H9 (cell line): ENCODE results near the gene YIPF3. TPM values are rescaled to one million over a fixed set of nuclear protein-coding genes. Genes with fewer than 3 reads are reported as not detected.

Source experiments
- DNase-seq: peaks from one replicate; pipeline ENCODE4 v3.0.0-alpha.2; 2017
- H2AFZ ChIP-seq: one replicate; pipeline ENCODE4 v1.6.1; 2013; ENCODE audit warnings: mild to moderate bottlenecking, low read length, control low read depth, moderate library complexity
- H2AK5ac ChIP-seq: 2 replicates; pipeline ENCODE4 v1.6.1; 2013; ENCODE audit warnings: low read length, control low read depth, mixed read lengths; ENCODE audit not compliant: insufficient read length
- H2BK120ac ChIP-seq: one replicate; pipeline ENCODE4 v1.6.1; 2013; ENCODE audit warnings: low read depth, mild to moderate bottlenecking, low read length, control low read depth, inconsistent platforms; ENCODE audit not compliant: poor library complexity, severe bottlenecking
- H2BK12ac ChIP-seq: 2 replicates; pipeline ENCODE4 v1.6.1; 2013; ENCODE audit warnings: low read length, control low read depth, mixed read lengths, low read depth; ENCODE audit not compliant: insufficient read length
- H2BK15ac ChIP-seq: 2 replicates; pipeline ENCODE4 v1.6.1; 2013; ENCODE audit warnings: low read depth, low read length, control low read depth
- H2BK20ac ChIP-seq: one replicate; pipeline ENCODE4 v1.6.1; 2013; ENCODE audit warnings: low read depth, mild to moderate bottlenecking, low read length, control low read depth, inconsistent platforms; ENCODE audit not compliant: poor library complexity, severe bottlenecking
- H2BK5ac ChIP-seq: 2 replicates; pipeline ENCODE4 v1.6.1; 2013; ENCODE audit warnings: low read length, control low read depth, mixed read lengths; ENCODE audit not compliant: insufficient read length
- H3K14ac ChIP-seq: 2 replicates; pipeline ENCODE4 v1.6.1; 2013; ENCODE audit warnings: low read length, control low read depth; ENCODE audit not compliant: insufficient read depth
- H3K18ac ChIP-seq: 2 replicates; pipeline ENCODE4 v1.6.1; 2013; ENCODE audit warnings: low read depth, mild to moderate bottlenecking, mixed read lengths, low read length, control low read depth; ENCODE audit not compliant: insufficient read length
- H3K23ac ChIP-seq: 2 replicates; pipeline ENCODE4 v1.6.1; 2013; ENCODE audit warnings: low read length, control low read depth, mixed read lengths, low read depth; ENCODE audit not compliant: insufficient read length
- H3K23me2 ChIP-seq: 2 replicates; pipeline ENCODE4 v1.6.1; 2013; ENCODE audit warnings: low read depth, mild to moderate bottlenecking, mixed read lengths, low read length, control low read depth; ENCODE audit not compliant: insufficient read length, poor library complexity, severe bottlenecking
- H3K27ac ChIP-seq: 2 replicates; pipeline ENCODE4 v1.5.1; 2013; ENCODE audit warnings: low read length, control low read depth, mixed read lengths, low read depth; ENCODE audit not compliant: insufficient read length
- H3K27me3 ChIP-seq: 2 replicates; pipeline ENCODE4 v1.6.1; 2013; ENCODE audit warnings: low read length, control low read depth, inconsistent platforms; ENCODE audit not compliant: insufficient read depth
- H3K4ac ChIP-seq: 2 replicates; pipeline ENCODE4 v1.6.1; 2013; ENCODE audit warnings: low read depth, mild to moderate bottlenecking, control low read depth, inconsistent platforms, low read length, moderate library complexity
- H3K4me1 ChIP-seq: 2 replicates; pipeline ENCODE4 v1.6.1; 2013; ENCODE audit warnings: low read length, control low read depth, inconsistent platforms; ENCODE audit not compliant: insufficient read depth
- H3K4me2 ChIP-seq: 2 replicates; pipeline ENCODE4 v1.6.1; 2013; ENCODE audit warnings: low read length, control low read depth, mixed read lengths; ENCODE audit not compliant: insufficient read length, insufficient read depth
- H3K56ac ChIP-seq: 2 replicates; pipeline ENCODE4 v1.6.1; 2013; ENCODE audit warnings: low read depth, mild to moderate bottlenecking, mixed read lengths, low read length, control low read depth; ENCODE audit not compliant: insufficient read length
- H3K79me1 ChIP-seq: 2 replicates; pipeline ENCODE4 v1.6.1; 2013; ENCODE audit warnings: low read depth, mild to moderate bottlenecking, moderate library complexity, low read length, control low read depth, inconsistent platforms; ENCODE audit not compliant: insufficient read depth, poor library complexity, severe bottlenecking
- H3K79me2 ChIP-seq: 2 replicates; pipeline ENCODE4 v1.6.1; 2013; ENCODE audit warnings: low read length, control low read depth, inconsistent platforms; ENCODE audit not compliant: insufficient read depth
- H3K9ac ChIP-seq: 2 replicates; pipeline ENCODE4 v1.6.1; 2013; ENCODE audit warnings: low read length, control low read depth, mixed read lengths; ENCODE audit not compliant: insufficient read length; ENCODE audit errors: extremely low read depth
- H3K9me3 ChIP-seq: one replicate; pipeline ENCODE4 v1.6.1; 2013; ENCODE audit warnings: low read depth, low read length, inconsistent platforms; ENCODE audit not compliant: control insufficient read depth
- H3T11ph ChIP-seq: one replicate; pipeline ENCODE4 v1.6.1; 2013; ENCODE audit warnings: mild to moderate bottlenecking, low read length, control low read depth, inconsistent platforms
- H4K20me1 ChIP-seq: one replicate; pipeline ENCODE4 v1.6.1; 2013; ENCODE audit not compliant: control insufficient read depth, insufficient read length, insufficient read depth
- H4K5ac ChIP-seq: 2 replicates; pipeline ENCODE4 v1.6.1; 2013; ENCODE audit warnings: low read depth, mild to moderate bottlenecking, mixed read lengths, low read length, control low read depth; ENCODE audit not compliant: insufficient read length
- H4K8ac ChIP-seq: replicated peaks from 2 replicates; pipeline ENCODE4 v1.6.1; 2013; ENCODE audit warnings: low read length, control low read depth, mixed read lengths, low read depth; ENCODE audit not compliant: insufficient read length
- H4K91ac ChIP-seq: 2 replicates; pipeline ENCODE4 v1.6.1; 2013; ENCODE audit warnings: low read depth, mild to moderate bottlenecking, moderate library complexity, mixed read lengths, low read length, control low read depth; ENCODE audit not compliant: insufficient read length
- H3K27ac Mint-ChIP-seq, 3 experiments: 2 replicates in 2 of 3; 3 replicates in 1 of 3; pipeline ENCODE4 v1.8.0; 2020 to 2021; ENCODE audit warnings: mixed read lengths in 3 of 3, mild to moderate bottlenecking in 1 of 3, moderate library complexity in 1 of 3
- H3K27me3 Mint-ChIP-seq: 2 replicates; pipeline ENCODE4 v1.8.0; 2021; ENCODE audit warnings: low read depth, mild to moderate bottlenecking, moderate library complexity, mixed read lengths
- H3K36me3 Mint-ChIP-seq, 3 experiments: 2 replicates in 2 of 3; 3 replicates in 1 of 3; pipeline ENCODE4 v1.8.0; 2020 to 2021; ENCODE audit warnings: low read depth in 3 of 3, mixed read lengths in 3 of 3; ENCODE audit not compliant: insufficient read depth in 1 of 3
- H3K4me1 Mint-ChIP-seq, 2 experiments: 2 replicates each; pipeline ENCODE4 v1.8.0; 2020; ENCODE audit warnings: mixed read lengths in 2 of 2
- H3K4me3 Mint-ChIP-seq, 2 experiments: 2 replicates in 1 of 2; 3 replicates in 1 of 2; pipeline ENCODE4 v1.8.0; 2020 to 2021; ENCODE audit warnings: mild to moderate bottlenecking in 2 of 2, mixed read lengths in 2 of 2, moderate library complexity in 1 of 2
- H3K9me3 Mint-ChIP-seq, 2 experiments: 2 replicates in 1 of 2; 3 replicates in 1 of 2; pipeline ENCODE4 v1.8.0; 2020; ENCODE audit warnings: mild to moderate bottlenecking in 2 of 2, mixed read lengths in 2 of 2, moderate library complexity in 1 of 2
- WGBS: extraction: QIAGEN DNeasy Blood & Tissue Kit; methylation state at CpG from one replicate; pipeline ENCODE4 v1.1.7; 2013; ENCODE audit warnings: missing lambda C conversion rate, low lambda C conversion rate, mixed read lengths; ENCODE audit not compliant: insufficient read length; ENCODE audit errors: extremely low coverage; 5-methylcytosine and 5-hydroxymethylcytosine counted together
- total RNA-seq: library from RNA; stranded (reverse); gene quantifications from 2 replicates; pipeline ENCODE4 v1.2.1, GENCODE V29; 2021
- TF ChIP-seq, protein P1 (sequence below): fragments of 200-600 bp; sonication (generic); conservative IDR thresholded peaks from 3 replicates; pipeline ENCODE4 v1.8.0; 2021; ENCODE audit warnings: antibody characterized with exemption, mild to moderate bottlenecking

The YIPF3 gene
- total RNA-seq, 1 experiment from 2014 or later, result 84.5 TPM

DNA sequence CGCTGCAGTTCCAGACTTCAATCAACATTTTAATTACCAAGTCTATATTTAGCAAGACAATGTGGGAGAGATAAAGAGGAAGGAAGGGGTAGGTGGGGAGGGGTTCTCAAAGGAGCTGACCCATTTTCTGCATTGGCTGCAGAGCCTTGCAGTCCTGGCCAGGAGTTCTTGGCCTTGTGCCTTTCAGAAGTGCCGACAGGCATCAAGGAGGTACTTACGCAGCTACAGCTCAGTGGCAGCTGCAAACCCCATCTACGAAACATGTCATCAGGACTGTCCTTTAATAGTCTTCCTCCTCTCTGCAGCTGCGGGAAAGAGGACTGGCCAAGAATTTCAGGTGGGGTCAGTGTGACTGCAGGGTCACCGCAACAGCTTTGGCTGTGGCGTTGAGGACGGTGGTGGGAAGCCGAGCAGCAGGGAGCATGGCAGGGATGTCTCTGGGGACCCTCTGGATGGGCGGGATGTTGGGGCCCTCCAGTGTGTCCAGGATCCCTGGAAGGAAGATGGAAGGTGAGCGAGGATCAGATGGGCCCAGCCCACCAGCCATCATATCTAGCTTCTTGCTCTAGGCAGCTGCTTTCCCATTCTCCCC lies 4.8 kb downstream of the YIPF3 start:
- Mint-ChIP-seq H3K27ac (peak overlapping the region in 2 of 3 experiments; percentile 5 to 72; a peak in 2 of 7 replicates), H3K4me3 (peak overlapping the region in 1 of 2 experiments; percentile 45; a peak in 2 of 5 replicates), H3K9me3 (peaks cover 2 to 3% of the 10 kb centered on the region in 2 experiments; a peak in 3 of 5 replicates), H3K27me3 (peaks cover 26% of the 10 kb centered on the region), H3K4me1 (peaks cover 31 to 43% of the 10 kb centered on the region in 2 experiments), H3K36me3 (peaks cover 27 to 50% (median 47%) of the 10 kb centered on the region in 3 experiments)
- WGBS, result no CpG with 5 or more reads among the region's 11 CpGs
- Histone ChIP-seq H2BK120ac (no peak overlapping the region), H4K5ac (no peak overlapping the region), H3K27ac (no peak overlapping the region), H3K4ac (no peak overlapping the region), H3K56ac (no peak overlapping the region), H2BK12ac (no peak overlapping the region), H4K8ac (no peak overlapping the region), H2AFZ (no peak overlapping the region), H3K4me2 (no peak overlapping the region), H3K14ac (no peak overlapping the region; the same call in 1 of the 2 replicates), H3K79me2 (peaks cover 4% of the 10 kb centered on the region; the same call in 1 of the 2 replicates), H3K4me1 (no peaks in the 10 kb centered on the region), H3K23ac (no peak overlapping the region), H4K91ac (no peak overlapping the region), H3K9ac (no peak overlapping the region), H3K18ac (no peak overlapping the region), H2BK15ac (no peak overlapping the region), H2BK20ac (no peak overlapping the region), H3K27me3 (peaks cover 8% of the 10 kb centered on the region; the same call in 1 of the 2 replicates), H2AK5ac (no peak overlapping the region), H3K79me1 (peaks cover 9% of the 10 kb centered on the region), H3K9me3 (no peaks in the 10 kb centered on the region), H2BK5ac (no peak overlapping the region), H3T11ph (no peak overlapping the region), H3K23me2 (peaks cover 9% of the 10 kb centered on the region), H4K20me1 (no peaks in the 10 kb centered on the region)
- TF ChIP-seq, protein P1, sequence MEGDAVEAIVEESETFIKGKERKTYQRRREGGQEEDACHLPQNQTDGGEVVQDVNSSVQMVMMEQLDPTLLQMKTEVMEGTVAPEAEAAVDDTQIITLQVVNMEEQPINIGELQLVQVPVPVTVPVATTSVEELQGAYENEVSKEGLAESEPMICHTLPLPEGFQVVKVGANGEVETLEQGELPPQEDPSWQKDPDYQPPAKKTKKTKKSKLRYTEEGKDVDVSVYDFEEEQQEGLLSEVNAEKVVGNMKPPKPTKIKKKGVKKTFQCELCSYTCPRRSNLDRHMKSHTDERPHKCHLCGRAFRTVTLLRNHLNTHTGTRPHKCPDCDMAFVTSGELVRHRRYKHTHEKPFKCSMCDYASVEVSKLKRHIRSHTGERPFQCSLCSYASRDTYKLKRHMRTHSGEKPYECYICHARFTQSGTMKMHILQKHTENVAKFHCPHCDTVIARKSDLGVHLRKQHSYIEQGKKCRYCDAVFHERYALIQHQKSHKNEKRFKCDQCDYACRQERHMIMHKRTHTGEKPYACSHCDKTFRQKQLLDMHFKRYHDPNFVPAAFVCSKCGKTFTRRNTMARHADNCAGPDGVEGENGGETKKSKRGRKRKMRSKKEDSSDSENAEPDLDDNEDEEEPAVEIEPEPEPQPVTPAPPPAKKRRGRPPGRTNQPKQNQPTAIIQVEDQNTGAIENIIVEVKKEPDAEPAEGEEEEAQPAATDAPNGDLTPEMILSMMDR, result no peak
- DNase-seq, result no peak
